Activated CD4-positive, CD25-positive, alpha-beta regulatory T cell (primary cell): Measurements from ENCODE around the gene MUSK.
"Not testable (repeated sequence)": the region's sequence is repeated elsewhere in the genome, so short reads cannot be mapped to it uniquely, and the experiment has no call there.

Experiments
- DNase-seq, 4 experiments: peaks; one replicate each; lab custom pipeline; 2025; lab: John Stamatoyannopoulos, UW

Gene MUSK

DNA sequence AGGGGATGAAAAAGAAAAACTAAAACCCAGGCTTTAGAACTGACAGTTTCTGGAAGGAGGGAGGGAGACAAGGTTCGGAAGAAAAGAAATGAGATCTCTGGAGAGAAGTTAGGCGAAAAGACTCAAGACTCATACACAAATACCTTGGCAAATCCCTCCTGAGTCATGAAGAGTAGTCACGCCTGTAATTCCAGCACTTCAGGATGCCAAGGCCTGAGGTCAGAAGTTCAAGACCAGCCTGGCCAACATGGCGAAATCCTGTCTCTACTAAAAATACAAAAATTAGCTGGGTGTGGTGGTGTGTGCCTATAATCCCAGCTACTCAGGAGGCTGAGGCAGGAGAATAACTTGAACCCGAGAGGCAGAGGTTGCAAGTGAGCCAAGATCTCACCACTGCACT lies 27.3 kb downstream of the MUSK start:
- DNase-seq, result not testable (repeated sequence)

DNA sequence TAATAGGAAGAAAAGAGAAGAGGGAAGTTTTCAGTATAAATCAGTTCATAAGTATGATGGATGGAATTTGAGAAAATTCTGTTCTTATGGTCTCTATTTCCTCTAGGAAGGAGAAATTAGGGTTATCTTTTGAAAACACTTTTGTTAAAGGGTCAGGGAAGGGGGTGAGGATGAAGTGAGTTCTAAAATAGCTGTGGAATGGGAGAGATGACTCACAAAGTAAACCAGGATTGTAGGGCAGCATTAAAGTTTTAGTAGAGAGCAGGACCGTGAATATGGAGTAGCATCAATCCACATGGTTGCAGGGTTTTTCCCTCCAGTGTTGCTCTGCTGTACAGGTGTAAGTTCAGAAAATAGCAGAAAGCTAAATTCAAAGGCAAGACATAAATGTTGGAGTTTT lies 32.4 kb downstream of the MUSK start:
- no peak for DNase-seq

DNA sequence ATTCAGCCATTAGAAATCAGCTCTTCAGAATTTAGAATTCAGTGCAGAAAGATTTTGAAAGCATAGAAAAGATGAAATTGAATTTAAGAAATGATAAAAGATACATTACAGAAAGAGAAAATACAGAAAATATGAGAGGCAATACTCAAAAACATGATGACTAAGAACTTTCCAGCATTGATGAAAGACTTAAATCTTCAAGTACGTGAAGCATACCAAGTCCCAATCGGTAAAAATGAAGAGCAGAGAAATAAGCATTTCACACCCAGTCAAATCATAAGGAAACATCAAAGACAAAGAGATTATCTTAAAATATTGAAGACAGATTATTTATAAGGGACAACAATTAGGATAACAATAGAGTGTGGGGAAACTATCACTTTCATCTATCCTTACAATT lies 35.1 kb downstream of the MUSK start:
- no peak for DNase-seq

DNA sequence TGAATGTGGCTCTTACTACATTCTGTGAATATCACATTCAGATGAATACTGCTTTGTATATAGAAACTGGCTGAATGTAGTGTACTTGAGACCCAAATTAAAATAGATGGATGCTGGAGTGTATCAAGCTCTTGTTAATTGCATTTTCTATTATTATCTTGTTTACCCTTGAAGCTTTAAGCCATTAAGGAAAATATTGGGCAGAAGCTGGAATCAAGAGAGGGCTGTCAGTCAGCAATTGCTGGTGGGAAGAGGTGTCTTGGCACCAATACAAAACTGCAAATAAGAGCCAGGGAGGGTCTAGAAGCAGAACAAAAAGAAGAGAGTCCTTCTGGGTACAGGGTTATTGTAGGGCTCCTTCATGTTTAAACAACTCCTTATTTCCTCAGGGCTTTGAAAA lies 38.8 kb downstream of the MUSK start:
- no peak for DNase-seq

DNA sequence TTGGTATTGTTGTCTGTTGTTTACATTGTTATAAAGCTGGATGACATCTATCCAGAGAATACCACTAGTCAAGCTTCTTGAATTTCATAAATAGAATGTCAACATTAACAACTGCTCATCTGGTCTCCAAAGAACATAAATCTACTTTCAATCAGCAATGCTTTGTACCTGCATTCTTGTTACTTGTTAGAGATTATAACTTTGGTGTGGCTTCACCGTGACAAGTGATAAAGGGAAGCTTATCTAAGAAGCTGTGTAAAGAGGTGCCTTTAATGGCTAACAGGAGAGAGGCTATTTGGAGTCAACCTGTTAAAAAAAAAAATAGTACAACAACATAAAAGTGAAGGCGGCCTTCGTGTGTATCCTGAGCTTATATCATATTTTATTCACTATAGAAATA lies 41.8 kb downstream of the MUSK start:
- no peak for DNase-seq

DNA sequence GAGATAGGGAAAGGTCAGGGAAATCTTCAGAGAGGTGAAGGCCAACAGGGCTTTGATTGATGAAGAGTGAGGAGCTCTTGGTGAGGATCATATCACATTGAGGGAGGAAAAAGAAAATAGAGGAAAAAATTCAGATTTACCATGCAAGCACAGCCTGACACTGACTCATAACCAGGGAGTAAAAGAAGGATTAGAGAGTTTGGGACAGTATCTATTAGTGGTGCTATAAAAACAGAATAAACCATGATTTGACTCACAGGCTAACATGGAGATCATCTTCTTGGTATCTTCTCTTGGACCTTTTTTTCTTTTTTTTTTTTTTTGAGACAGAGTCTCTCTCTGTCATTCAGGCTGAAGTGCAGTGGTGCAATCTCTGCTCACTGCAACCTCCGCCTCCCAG lies 44.4 kb downstream of the MUSK start:
- no peak for DNase-seq

DNA sequence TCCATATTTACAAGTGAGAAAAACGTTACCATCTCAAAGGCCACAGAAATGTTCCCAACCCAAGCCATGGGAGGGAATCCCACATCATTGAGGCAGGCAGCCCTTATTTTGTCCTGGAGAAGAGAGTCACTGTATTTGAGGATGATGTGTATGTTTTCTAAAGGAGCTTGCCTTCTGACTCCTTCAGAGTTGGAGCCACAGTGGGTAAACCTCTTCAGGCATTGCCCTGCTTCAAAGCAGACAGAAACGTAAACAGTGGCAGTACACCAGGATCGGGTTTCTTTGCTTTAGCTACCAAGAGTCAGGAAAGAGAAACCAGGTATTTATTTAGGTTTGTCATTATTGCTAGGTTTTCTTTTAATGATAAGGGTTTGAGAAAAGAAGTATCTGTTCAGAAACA lies 45.7 kb downstream of the MUSK start:
- no peak for DNase-seq

DNA sequence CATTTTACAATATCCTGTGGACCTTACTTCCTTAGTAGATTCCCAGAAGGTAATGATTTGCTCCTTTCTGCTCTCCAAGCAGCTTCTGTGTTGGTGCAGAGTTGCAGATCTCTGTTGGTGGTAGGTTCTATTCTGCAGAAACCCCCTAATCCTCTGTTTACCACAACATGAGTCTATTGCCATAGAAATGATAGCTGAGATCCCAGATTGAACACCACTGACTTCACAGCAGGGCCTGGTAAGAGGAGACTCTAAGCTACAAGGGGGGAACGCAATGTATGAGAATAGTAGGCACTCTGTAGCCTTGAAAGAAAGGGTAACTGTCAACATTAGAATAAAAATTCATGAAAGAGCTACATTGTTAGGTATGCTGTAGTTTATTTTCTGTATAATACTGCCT lies 59.5 kb downstream of the MUSK start:
- DNase-seq, result no peak

DNA sequence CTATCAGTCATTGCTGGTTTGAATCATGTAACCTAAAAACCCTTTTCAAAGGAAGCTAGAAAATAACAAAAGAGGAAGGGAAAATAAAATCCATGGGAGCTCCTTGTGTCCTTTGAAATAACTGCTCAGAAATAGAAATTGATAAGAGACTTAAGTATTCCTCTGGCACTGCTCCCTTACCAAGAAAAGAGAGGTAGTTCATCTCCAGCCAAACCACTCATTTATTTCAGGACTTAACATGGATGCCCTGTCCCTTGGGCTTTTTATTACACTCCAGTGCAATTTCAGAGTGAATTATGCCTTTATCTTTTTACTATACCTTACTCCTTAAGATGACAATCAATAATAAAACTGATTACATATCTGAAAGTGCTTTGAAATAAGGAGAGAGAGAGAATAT lies 61.0 kb downstream of the MUSK start:
- DNase-seq, result no peak

DNA sequence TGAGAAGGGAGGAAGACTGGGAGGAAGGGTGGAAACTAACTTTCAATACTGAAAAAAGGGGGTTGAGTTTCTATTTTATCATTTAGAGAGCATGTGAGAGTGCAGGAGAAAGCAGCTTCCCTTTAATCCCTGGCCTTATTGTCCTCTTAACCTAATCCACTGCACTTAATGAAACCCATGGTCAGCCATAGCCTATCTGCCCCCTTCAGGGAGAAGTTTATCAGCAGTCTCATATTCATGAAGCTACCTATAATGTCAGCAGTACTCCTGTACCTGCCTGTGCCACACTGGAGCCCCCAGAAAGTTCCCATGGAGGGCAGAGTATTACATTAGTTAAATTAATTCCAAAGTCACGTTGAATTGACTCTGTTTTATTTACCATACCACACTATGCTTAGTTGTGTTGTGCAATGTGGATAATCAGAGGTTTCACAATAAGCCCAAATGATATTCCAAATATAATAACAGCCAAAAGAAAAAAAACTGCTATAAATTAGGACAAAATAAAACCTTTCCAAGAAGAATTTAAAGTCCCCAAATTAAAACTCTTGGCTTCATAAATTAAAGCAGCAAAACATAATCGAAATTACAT lies 62.9 kb downstream of the MUSK start:
- DNase-seq, result no peak

DNA sequence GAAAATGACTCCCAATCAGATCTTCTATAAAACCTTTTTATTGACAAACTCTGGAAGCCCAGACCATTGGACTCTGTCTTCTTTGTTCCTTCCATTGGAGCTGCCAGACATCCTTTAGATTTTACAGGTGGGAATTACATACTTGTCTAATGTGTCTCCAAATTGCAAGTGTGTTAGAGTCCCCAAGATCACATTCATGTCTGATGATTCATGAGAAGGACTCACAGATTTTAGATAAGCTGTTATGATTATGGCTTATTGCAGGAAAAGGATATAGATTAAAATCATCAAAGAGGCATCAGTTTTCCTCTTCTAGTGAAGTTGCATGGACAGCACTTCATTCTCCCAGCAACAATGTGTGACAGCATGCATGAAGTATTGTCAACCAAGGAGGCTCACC lies 70.4 kb downstream of the MUSK start:
- DNase-seq, result no peak

DNA sequence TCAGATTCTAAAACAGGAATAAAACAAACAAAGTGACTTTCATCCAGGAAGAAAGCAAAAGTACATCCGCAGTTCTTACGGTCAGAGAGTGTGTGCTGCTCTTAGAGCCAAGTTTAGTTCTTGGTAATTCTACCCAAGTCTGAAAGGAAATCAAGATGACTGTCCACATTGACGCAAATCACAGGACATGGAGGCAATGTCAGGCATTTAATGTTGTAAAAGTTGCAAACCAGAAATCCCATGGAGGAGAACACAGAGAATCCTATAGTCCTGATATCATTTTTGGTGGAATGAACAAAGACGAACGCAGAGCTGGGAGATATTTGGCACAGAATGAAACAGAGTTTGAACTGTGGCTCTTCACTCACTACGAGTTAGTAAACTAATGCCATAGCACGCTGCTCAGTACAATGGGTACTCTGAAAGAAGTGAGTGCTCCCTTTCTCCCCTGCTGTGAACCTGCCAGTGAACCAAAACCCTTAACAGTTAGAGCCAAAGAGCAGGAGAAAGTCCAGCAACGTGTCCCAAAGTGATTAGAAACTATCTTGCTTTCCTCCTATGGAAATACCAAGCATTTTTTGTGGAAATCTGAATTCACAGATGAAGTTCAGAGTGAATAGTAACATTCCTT lies 74.3 kb downstream of the MUSK start:
- no peak for DNase-seq

DNA sequence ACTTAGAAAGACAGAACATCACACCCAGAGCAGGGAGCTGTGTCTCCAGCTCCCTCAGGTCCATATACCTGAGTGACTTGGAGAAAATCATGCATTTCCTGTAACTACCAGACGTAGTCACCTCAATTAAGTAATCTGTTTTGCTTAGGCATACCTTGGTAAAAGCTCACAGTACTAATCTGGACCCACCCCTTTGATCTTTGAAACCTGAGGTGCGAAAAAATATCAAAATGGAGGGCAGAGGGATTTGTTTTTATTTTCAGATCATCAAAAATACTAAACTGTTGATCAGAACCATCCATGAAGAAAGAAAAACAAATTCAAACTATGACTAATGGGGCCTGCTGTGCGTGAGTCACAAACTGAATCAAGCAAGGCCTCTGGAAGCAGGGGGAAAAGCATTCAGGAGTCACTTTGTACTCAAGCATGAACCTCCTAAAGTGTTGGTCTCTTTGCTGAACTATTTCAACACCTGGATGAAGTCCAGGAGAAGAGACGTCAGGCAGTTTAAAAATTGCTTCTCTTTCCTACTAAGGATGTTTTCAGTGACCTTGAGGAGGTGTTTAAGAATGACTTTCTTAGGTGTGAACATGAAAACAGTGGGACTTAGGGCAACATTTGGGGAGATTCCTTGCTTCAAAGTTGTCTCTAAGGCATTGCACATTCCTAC lies 76.3 kb downstream of the MUSK start:
- no peak for DNase-seq

DNA sequence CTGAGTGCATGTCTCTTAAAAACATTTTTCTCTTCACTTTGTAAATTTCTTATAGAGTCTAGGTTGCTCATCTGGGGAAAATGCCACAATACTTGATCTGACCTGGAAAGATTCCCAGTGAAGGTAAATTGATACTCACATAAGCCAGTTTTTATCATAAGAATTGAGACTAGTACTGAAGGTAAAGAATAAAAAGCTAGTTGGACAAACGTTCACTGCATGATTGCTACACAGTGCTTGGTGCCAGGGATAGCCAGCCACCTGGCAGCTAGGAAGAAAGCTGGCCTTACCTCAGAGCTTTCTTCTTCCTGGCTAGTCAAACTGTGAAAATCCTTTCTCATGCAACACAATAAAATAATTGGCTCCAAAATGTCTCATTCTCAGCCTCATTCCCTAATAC lies 77.1 kb downstream of the MUSK start:
- no peak for DNase-seq

DNA sequence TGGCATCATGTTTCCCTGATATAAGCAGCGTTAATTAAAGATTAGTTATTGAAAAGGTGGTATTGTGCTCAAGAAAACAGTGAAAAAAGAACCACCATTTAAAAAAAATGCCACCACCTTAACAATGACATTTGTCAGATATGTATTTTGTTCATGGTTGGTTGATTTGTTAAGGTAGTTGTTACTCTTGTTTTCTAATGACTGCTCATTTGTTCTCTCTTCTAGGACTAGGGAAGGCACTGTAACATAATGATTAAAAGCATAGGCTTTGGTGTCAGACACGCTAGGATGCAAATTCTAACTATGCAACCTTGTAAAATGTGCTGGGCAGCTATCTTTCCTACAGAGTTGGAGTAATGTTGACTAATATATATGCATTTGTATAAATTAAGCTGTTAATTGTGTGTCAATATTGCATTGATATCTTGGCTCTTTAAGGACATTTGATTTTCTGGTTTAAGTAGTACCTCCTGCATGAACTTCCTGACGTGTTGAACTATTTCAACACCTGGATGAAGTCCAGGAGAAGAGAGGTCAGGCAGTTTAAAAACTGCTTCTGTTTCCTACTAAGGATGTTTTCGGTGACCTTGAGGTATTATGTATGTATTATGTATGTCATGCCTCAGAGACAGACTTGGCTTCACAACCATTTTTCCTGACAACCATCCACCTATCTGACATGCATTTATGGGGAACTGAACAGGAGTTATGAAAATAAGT lies 77.8 kb downstream of the MUSK start:
- DNase-seq, result no peak

DNA sequence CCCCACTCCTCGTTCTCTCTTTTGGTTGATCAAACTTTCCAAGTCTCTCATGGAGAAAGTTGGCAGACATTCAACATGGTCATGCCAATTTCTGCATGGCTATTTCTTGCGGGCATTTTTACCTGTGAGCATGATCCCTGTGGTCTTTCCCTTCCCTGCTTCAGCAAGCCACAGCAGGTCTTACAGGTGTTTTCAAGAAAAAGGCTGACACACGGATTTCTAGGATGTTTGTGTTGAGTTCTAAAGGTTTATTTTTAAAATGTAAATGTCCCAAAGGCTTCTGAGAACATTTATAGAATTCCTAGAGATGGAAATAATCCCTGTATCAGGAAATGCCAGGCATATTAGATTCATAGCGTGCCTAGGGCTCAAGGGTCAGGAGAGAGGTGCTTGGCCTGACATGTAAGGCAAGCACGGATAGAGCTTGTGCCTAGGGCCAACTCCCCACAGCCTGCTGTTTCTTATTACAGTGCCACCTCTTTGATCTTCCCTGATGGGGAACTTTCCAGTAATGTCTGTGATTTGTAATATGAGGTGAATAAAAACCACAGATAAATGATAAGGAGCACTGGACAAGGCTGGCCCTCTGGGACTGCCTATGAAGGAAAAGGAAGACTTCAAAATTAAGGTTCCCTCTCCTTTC lies 79.8 kb downstream of the MUSK start:
- DNase-seq, result no peak

DNA sequence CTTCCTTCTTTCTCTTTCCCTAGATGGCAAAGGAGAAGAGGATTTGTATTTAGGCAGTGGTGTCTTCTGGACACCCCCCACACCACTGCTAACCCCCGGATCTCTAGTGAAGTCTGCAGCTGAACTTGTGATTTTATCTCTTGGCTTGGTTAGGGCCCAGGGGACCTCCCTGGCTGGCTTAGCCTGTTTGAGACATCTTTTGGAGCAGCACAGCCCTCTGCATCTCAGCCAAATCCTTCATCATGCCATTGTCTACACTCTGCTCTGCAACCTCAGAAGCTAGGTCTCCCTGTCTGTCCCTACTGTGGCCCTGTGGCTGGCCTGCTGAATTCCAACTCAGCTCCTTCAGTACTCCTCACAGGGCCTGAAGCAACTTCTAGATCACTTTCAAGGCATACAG lies 81.7 kb downstream of the MUSK start:
- no peak for DNase-seq

DNA sequence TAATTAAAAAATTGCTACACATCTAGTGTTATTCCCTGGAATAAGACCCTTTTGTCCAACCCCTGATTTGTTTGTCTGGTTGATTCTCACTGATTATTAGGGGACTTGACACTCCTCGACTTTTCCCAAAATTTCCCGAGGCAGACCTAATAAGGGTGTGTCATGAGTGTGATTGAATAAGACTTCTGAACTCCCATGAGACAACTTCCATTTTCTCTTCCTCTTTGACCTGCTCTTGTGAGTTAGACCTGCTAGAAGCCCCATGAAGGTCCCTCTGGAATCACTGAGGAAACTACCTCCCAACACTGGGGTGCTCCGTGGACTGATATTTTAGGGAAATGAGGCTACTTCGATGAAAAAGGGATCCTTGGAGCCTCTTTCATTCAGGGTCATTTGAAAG lies 83.4 kb downstream of the MUSK start:
- DNase-seq, result no peak

DNA sequence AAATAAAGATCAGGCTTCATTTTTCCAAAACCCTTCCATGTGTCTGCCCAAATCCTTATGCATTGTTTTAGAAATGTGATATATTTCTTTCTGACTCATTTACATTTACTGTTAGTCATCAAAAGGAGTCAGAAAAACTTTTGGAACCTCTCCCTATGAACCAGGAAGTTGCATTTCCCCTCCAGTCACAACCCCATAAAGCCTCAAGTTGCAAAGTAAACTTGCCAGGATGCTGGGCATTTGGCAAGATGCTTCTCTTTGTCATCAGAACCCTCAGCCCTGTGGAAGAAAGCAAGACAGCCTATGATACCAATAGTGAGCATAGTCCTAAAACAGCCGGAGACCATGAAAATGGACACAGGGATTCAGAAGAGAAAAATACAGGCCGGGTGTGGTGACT lies 84.2 kb downstream of the MUSK start:
- DNase-seq, result no peak

DNA sequence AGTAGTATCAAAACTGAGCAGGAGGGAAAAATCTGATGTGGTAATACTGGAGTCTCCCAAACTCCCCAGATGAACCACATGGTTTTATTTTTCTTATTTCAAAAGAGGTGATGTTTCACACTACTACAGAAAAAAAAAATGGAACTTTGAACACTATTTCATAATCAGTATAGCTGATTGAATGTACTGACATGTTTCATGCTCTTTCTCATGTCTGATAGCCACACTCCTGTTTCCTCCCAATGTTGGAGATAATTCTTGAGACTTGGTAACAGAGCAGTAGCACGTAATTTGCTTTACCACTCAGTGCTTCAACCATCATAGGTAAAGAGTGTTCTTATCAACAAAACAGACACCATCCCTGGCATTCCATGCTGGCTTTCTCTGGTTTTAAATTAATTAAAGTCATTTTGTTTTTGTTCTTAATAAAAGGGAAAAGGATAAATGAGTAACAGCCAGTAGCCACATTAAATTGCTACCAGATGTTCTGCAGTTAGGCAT lies 85.2 kb downstream of the MUSK start:
- DNase-seq, result no peak

DNA sequence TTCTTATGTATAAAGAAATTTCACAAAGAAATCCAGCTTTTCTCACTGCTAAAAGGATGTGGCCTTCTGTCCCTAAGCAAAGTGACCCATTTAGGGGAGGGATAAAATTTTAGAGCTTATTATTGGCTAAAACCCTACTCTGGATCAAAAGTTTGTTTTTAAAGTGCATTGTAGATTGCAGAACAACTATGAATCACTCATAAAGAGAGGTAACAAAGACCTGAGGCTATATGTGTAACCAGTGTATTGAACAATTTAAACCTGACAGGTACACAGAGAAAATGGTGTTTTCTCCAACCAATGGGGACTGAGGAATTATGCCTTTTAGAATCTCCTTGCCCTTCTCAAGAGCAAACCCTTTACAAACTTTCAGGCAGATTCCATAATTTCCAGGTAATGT lies 86.6 kb downstream of the MUSK start:
- DNase-seq, result no peak

DNA sequence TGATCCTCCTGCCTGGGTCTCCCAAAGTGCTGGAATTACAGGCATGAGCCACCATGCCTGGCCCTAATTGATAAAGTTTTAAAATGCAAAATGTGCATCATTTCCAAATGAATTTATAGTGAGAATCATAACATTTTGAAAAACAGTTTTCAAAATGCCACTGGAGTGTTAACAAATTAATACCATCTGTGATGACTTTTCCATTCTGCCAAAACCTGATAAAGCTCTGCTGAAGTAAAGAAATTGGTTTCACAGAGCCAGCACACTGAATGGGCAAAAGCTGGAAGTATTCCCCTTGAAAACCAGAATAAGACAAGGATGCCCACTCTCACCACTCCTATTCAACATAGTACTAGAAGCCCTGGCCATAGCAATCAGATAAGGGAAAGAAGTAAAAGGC lies 89.6 kb downstream of the MUSK start:
- no peak for DNase-seq

DNA sequence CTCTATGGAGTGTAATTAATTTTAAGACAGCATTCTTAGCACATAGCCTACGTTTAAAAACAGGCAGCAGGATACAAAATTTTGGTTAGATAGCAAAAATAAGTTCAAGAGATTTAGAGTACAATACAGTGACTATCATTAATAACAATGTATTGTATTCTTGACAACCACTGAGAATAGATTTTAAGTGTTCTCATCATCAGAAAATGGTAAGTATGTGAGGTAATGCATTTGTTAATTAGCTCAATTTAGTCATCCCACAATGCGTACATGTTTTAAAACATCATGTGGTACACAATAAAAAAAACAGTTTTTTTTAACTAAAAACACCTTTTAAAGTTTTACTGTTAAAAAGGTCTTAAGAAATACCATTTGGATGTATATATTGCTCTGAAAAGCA lies 94.2 kb downstream of the MUSK start:
- no peak for DNase-seq
